NB4 (cell line): ENCODE data around the gene SPATA2.

Experiments
- CTCF ChIP-seq: IDR thresholded peaks from one replicate; pipeline ENCODE4 v1.5.1; 2012; ENCODE audit warnings: low read depth, low read length
- MAX ChIP-seq: IDR thresholded peaks from 2 replicates; pipeline ENCODE4 v1.6.1; 2011; ENCODE audit warnings: low read depth, low read length
- MYC ChIP-seq: IDR thresholded peaks from 2 replicates; pipeline ENCODE4 v1.6.1; 2011; ENCODE audit warnings: low read depth, low read length
- POLR2A ChIP-seq: IDR thresholded peaks from 2 replicates; pipeline ENCODE4 v1.6.1; 2011; ENCODE audit warnings: mild to moderate bottlenecking; ENCODE audit not compliant: insufficient read length; ENCODE audit errors: extremely low read depth

GRCh38 chr20:49925901-49926454, 10.6 kb upstream of the SPATA2 start:
- TF ChIP-seq CTCF = no peak
- no peak for TF ChIP-seq POLR2A
- TF ChIP-seq MAX = no peak
- no peak for TF ChIP-seq MYC
